Measurements from ENCODE around the gene ABCG1.

GRCh38 chr21:42236014-42236413, 17.1 kb downstream of the ABCG1 start:
- TF ChIP-seq CTCF (IDR thresholded peaks at IDR 0.05; ENCODE audit: extremely low read depth in 1 of 2, insufficient read depth in 1 of 2, low read depth in 1 of 2, low read length in 2 of 2) (no peak), POLR2A (IDR thresholded peaks at IDR 0.05; ENCODE audit: low read depth, low read length) (no peak), POLR2AphosphoS5 (IDR thresholded peaks at IDR 0.05; ENCODE audit: insufficient read depth, low read depth, low read length) (no peak), GATA2 (IDR thresholded peaks at IDR 0.05; ENCODE audit: insufficient read depth, insufficient read length, low read depth, low read length) (no peak)

Data from endothelial cell of umbilical vein (primary cell).